Sigmoid colon (tissue), 4 donors: ENCODE data around the gene GET4.
"Not testable (repeated sequence)": the region's sequence is repeated elsewhere in the genome, so short reads cannot be mapped to it uniquely, and the experiment has no call there.

ENCODE experiments used
- CTCF ChIP-seq, 4 experiments: fragments of 450-650 bp in 3 of 4; fragments of 200-600 bp in 1 of 4; IDR thresholded peaks; one replicate each; pipeline ENCODE4 v1.5.1; 2016 to 2019; ENCODE audit warnings: antibody characterized with exemption in 4 of 4, mild to moderate bottlenecking in 3 of 4, moderate library complexity in 2 of 4
- POLR2AphosphoS5 ChIP-seq, 4 donors: sonication (generic); formaldehyde crosslinking; IDR thresholded peaks; one replicate each; pipeline ENCODE4 v1.6.1; 2017; ENCODE audit warnings: antibody characterized with exemption in 4 of 4

GRCh38 chr7:846958-847650, 29.2 kb upstream of the GET4 start:
- TF ChIP-seq POLR2AphosphoS5, CTCF (IDR thresholded peaks at IDR 0.05): not testable (repeated sequence)
